H9 (cell line): ENCODE results near the gene VTI1B. TPM values are rescaled to one million over a fixed set of nuclear protein-coding genes. Genes with fewer than 3 reads are reported as not detected.

ENCODE experiments used
- DNase-seq: peaks from one replicate; pipeline ENCODE4 v3.0.0-alpha.2; 2017
- H2AFZ ChIP-seq: one replicate; pipeline ENCODE4 v1.6.1; 2013; ENCODE audit warnings: mild to moderate bottlenecking, low read length, control low read depth, moderate library complexity
- H2AK5ac ChIP-seq: 2 replicates; pipeline ENCODE4 v1.6.1; 2013; ENCODE audit warnings: low read length, control low read depth, mixed read lengths; ENCODE audit not compliant: insufficient read length
- H2BK120ac ChIP-seq: one replicate; pipeline ENCODE4 v1.6.1; 2013; ENCODE audit warnings: low read depth, mild to moderate bottlenecking, low read length, control low read depth, inconsistent platforms; ENCODE audit not compliant: poor library complexity, severe bottlenecking
- H2BK12ac ChIP-seq: 2 replicates; pipeline ENCODE4 v1.6.1; 2013; ENCODE audit warnings: low read length, control low read depth, mixed read lengths, low read depth; ENCODE audit not compliant: insufficient read length
- H2BK15ac ChIP-seq: 2 replicates; pipeline ENCODE4 v1.6.1; 2013; ENCODE audit warnings: low read depth, low read length, control low read depth
- H2BK20ac ChIP-seq: one replicate; pipeline ENCODE4 v1.6.1; 2013; ENCODE audit warnings: low read depth, mild to moderate bottlenecking, low read length, control low read depth, inconsistent platforms; ENCODE audit not compliant: poor library complexity, severe bottlenecking
- H2BK5ac ChIP-seq: 2 replicates; pipeline ENCODE4 v1.6.1; 2013; ENCODE audit warnings: low read length, control low read depth, mixed read lengths; ENCODE audit not compliant: insufficient read length
- H3K14ac ChIP-seq: 2 replicates; pipeline ENCODE4 v1.6.1; 2013; ENCODE audit warnings: low read length, control low read depth; ENCODE audit not compliant: insufficient read depth
- H3K18ac ChIP-seq: 2 replicates; pipeline ENCODE4 v1.6.1; 2013; ENCODE audit warnings: low read depth, mild to moderate bottlenecking, mixed read lengths, low read length, control low read depth; ENCODE audit not compliant: insufficient read length
- H3K23ac ChIP-seq: 2 replicates; pipeline ENCODE4 v1.6.1; 2013; ENCODE audit warnings: low read length, control low read depth, mixed read lengths, low read depth; ENCODE audit not compliant: insufficient read length
- H3K23me2 ChIP-seq: 2 replicates; pipeline ENCODE4 v1.6.1; 2013; ENCODE audit warnings: low read depth, mild to moderate bottlenecking, mixed read lengths, low read length, control low read depth; ENCODE audit not compliant: insufficient read length, poor library complexity, severe bottlenecking
- H3K27ac ChIP-seq: 2 replicates; pipeline ENCODE4 v1.5.1; 2013; ENCODE audit warnings: low read length, control low read depth, mixed read lengths, low read depth; ENCODE audit not compliant: insufficient read length
- H3K27me3 ChIP-seq: 2 replicates; pipeline ENCODE4 v1.6.1; 2013; ENCODE audit warnings: low read length, control low read depth, inconsistent platforms; ENCODE audit not compliant: insufficient read depth
- H3K4ac ChIP-seq: 2 replicates; pipeline ENCODE4 v1.6.1; 2013; ENCODE audit warnings: low read depth, mild to moderate bottlenecking, control low read depth, inconsistent platforms, low read length, moderate library complexity
- H3K4me1 ChIP-seq: 2 replicates; pipeline ENCODE4 v1.6.1; 2013; ENCODE audit warnings: low read length, control low read depth, inconsistent platforms; ENCODE audit not compliant: insufficient read depth
- H3K4me2 ChIP-seq: 2 replicates; pipeline ENCODE4 v1.6.1; 2013; ENCODE audit warnings: low read length, control low read depth, mixed read lengths; ENCODE audit not compliant: insufficient read length, insufficient read depth
- H3K56ac ChIP-seq: 2 replicates; pipeline ENCODE4 v1.6.1; 2013; ENCODE audit warnings: low read depth, mild to moderate bottlenecking, mixed read lengths, low read length, control low read depth; ENCODE audit not compliant: insufficient read length
- H3K79me1 ChIP-seq: 2 replicates; pipeline ENCODE4 v1.6.1; 2013; ENCODE audit warnings: low read depth, mild to moderate bottlenecking, moderate library complexity, low read length, control low read depth, inconsistent platforms; ENCODE audit not compliant: insufficient read depth, poor library complexity, severe bottlenecking
- H3K79me2 ChIP-seq: 2 replicates; pipeline ENCODE4 v1.6.1; 2013; ENCODE audit warnings: low read length, control low read depth, inconsistent platforms; ENCODE audit not compliant: insufficient read depth
- H3K9ac ChIP-seq: 2 replicates; pipeline ENCODE4 v1.6.1; 2013; ENCODE audit warnings: low read length, control low read depth, mixed read lengths; ENCODE audit not compliant: insufficient read length; ENCODE audit errors: extremely low read depth
- H3K9me3 ChIP-seq: one replicate; pipeline ENCODE4 v1.6.1; 2013; ENCODE audit warnings: low read depth, low read length, inconsistent platforms; ENCODE audit not compliant: control insufficient read depth
- H3T11ph ChIP-seq: one replicate; pipeline ENCODE4 v1.6.1; 2013; ENCODE audit warnings: mild to moderate bottlenecking, low read length, control low read depth, inconsistent platforms
- H4K20me1 ChIP-seq: one replicate; pipeline ENCODE4 v1.6.1; 2013; ENCODE audit not compliant: control insufficient read depth, insufficient read length, insufficient read depth
- H4K5ac ChIP-seq: 2 replicates; pipeline ENCODE4 v1.6.1; 2013; ENCODE audit warnings: low read depth, mild to moderate bottlenecking, mixed read lengths, low read length, control low read depth; ENCODE audit not compliant: insufficient read length
- H4K8ac ChIP-seq: replicated peaks from 2 replicates; pipeline ENCODE4 v1.6.1; 2013; ENCODE audit warnings: low read length, control low read depth, mixed read lengths, low read depth; ENCODE audit not compliant: insufficient read length
- H4K91ac ChIP-seq: 2 replicates; pipeline ENCODE4 v1.6.1; 2013; ENCODE audit warnings: low read depth, mild to moderate bottlenecking, moderate library complexity, mixed read lengths, low read length, control low read depth; ENCODE audit not compliant: insufficient read length
- H3K27ac Mint-ChIP-seq, 3 experiments: 2 replicates in 2 of 3; 3 replicates in 1 of 3; pipeline ENCODE4 v1.8.0; 2020 to 2021; ENCODE audit warnings: mixed read lengths in 3 of 3, mild to moderate bottlenecking in 1 of 3, moderate library complexity in 1 of 3
- H3K27me3 Mint-ChIP-seq: 2 replicates; pipeline ENCODE4 v1.8.0; 2021; ENCODE audit warnings: low read depth, mild to moderate bottlenecking, moderate library complexity, mixed read lengths
- H3K36me3 Mint-ChIP-seq, 3 experiments: 2 replicates in 2 of 3; 3 replicates in 1 of 3; pipeline ENCODE4 v1.8.0; 2020 to 2021; ENCODE audit warnings: low read depth in 3 of 3, mixed read lengths in 3 of 3; ENCODE audit not compliant: insufficient read depth in 1 of 3
- H3K4me1 Mint-ChIP-seq, 2 experiments: 2 replicates each; pipeline ENCODE4 v1.8.0; 2020; ENCODE audit warnings: mixed read lengths in 2 of 2
- H3K4me3 Mint-ChIP-seq, 2 experiments: 2 replicates in 1 of 2; 3 replicates in 1 of 2; pipeline ENCODE4 v1.8.0; 2020 to 2021; ENCODE audit warnings: mild to moderate bottlenecking in 2 of 2, mixed read lengths in 2 of 2, moderate library complexity in 1 of 2
- H3K9me3 Mint-ChIP-seq, 2 experiments: 2 replicates in 1 of 2; 3 replicates in 1 of 2; pipeline ENCODE4 v1.8.0; 2020; ENCODE audit warnings: mild to moderate bottlenecking in 2 of 2, mixed read lengths in 2 of 2, moderate library complexity in 1 of 2
- WGBS: extraction: QIAGEN DNeasy Blood & Tissue Kit; methylation state at CpG from one replicate; pipeline ENCODE4 v1.1.7; 2013; ENCODE audit warnings: missing lambda C conversion rate, low lambda C conversion rate, mixed read lengths; ENCODE audit not compliant: insufficient read length; ENCODE audit errors: extremely low coverage; 5-methylcytosine and 5-hydroxymethylcytosine counted together
- total RNA-seq: library from RNA; stranded (reverse); gene quantifications from 2 replicates; pipeline ENCODE4 v1.2.1, GENCODE V29; 2021
- TF ChIP-seq, protein P1 (sequence below): fragments of 200-600 bp; sonication (generic); conservative IDR thresholded peaks from 3 replicates; pipeline ENCODE4 v1.8.0; 2021; ENCODE audit warnings: antibody characterized with exemption, mild to moderate bottlenecking

The VTI1B gene
- total RNA-seq, 1 experiment from 2014 or later = 118 TPM

GRCh38 chr14:67680941-67681340 is 6.5 kb upstream of the VTI1B start:
- Histone ChIP-seq H2BK12ac (no peak overlapping the region), H2BK5ac (no peak overlapping the region), H3K27ac (no peak overlapping the region), H3K4ac (no peak overlapping the region), H3K27me3 (no peaks in the 10 kb centered on the region), H4K20me1 (peaks cover 2% of the 10 kb centered on the region), H2BK20ac (no peak overlapping the region), H2AK5ac (no peak overlapping the region), H2BK120ac (no peak overlapping the region), H4K5ac (no peak overlapping the region), H3K79me1 (peaks cover 15% of the 10 kb centered on the region), H4K91ac (no peak overlapping the region), H2AFZ (no peak overlapping the region), H3K9me3 (no peaks in the 10 kb centered on the region), H2BK15ac (no peak overlapping the region), H3K56ac (no peak overlapping the region), H3K23ac (no peak overlapping the region), H3K4me2 (no peak overlapping the region), H3K79me2 (no peaks in the 10 kb centered on the region; the same call in 1 of the 2 replicates), H4K8ac (no peak overlapping the region), H3K18ac (no peak overlapping the region), H3K9ac (no peak overlapping the region), H3K14ac (no peak overlapping the region), H3K4me1 (peaks cover 2% of the 10 kb centered on the region; the same call in 1 of the 2 replicates), H3T11ph (no peak overlapping the region), H3K23me2 (no peaks in the 10 kb centered on the region)
- H3K36me3 Mint-ChIP-seq = peaks cover 37 to 85% (median 76%) of the 10 kb centered on the region in 3 experiments
- TF ChIP-seq, protein P1, sequence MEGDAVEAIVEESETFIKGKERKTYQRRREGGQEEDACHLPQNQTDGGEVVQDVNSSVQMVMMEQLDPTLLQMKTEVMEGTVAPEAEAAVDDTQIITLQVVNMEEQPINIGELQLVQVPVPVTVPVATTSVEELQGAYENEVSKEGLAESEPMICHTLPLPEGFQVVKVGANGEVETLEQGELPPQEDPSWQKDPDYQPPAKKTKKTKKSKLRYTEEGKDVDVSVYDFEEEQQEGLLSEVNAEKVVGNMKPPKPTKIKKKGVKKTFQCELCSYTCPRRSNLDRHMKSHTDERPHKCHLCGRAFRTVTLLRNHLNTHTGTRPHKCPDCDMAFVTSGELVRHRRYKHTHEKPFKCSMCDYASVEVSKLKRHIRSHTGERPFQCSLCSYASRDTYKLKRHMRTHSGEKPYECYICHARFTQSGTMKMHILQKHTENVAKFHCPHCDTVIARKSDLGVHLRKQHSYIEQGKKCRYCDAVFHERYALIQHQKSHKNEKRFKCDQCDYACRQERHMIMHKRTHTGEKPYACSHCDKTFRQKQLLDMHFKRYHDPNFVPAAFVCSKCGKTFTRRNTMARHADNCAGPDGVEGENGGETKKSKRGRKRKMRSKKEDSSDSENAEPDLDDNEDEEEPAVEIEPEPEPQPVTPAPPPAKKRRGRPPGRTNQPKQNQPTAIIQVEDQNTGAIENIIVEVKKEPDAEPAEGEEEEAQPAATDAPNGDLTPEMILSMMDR = no peak
- no peaks in the 10 kb centered on the region; a peak in 1 of 5 replicates for H3K9me3 Mint-ChIP-seq
- H3K27ac Mint-ChIP-seq = no peak overlapping the region; a peak in 2 of 7 replicates
- DNase-seq = no peak
- no peak overlapping the region for H3K4me3 Mint-ChIP-seq
- WGBS = no CpG with 5 or more reads among the region's 2 CpGs
- no peaks in the 10 kb centered on the region for H3K27me3 Mint-ChIP-seq
- 0 out of 4 replicates have a peak, but pooled peaks cover 0 to 3% of the 10 kb centered on the region in 2 experiments for H3K4me1 Mint-ChIP-seq
